Fibroblast of mammary gland (primary cell): Measurements from ENCODE around the gene CDC40.

Experiments
- DNase-seq: peaks from one replicate; pipeline ENCODE4 v3.0.0-alpha.2; 2010; ENCODE audit warnings: low read depth
- H3K4me3 ChIP-seq: 2 replicates; pipeline ENCODE4 v1.5.1; 2011; ENCODE audit warnings: low read depth, mild to moderate bottlenecking, low read length, moderate library complexity; ENCODE audit not compliant: control insufficient read depth
- CTCF ChIP-seq: conservative IDR thresholded peaks from 2 replicates; pipeline ENCODE4 v1.5.1; 2011; ENCODE audit warnings: low read depth, low read length, inconsistent platforms; ENCODE audit not compliant: control insufficient read depth, insufficient read depth

The CDC40 gene

DNA sequence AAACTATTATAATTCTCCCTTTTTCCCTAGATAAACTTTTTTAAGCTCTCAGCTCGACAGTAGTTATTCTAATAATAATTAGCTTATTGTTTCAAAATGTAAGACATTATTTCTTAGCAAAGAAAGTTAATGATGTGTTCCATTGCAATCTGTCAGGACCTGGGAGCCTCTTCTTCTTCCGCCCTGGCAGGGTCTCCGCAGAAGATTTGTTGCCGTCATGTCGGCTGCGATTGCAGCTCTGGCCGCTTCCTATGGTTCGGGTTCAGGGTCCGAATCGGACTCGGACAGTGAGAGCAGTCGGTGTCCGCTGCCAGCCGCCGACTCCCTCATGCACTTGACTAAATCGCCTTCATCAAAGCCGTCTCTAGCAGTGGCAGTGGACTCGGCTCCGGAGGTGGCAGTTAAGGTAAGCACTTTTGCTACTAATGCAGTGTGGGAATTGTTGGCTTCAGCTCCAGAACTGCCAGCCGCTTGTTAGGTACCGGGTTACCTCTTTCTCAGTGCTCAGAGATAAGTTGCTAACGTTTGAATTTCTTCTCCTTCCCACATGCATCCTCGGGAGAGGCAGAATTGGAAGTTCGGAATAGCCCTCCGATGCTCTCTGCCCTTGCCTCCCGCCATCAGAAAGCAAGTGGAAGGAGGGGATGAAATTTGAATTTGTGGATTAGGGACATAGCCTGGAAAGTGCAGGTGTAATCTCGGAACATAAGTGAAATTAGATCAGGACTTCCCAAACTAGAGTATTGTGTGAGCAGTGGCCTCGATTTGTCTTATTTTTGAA lies at the start of gene CDC40:
CDC40 (plus strand) TSS at position 200 of the 781 bp plus-strand sequence; CDS start at position 218, 18 bp downstream.
- no peak for DNase-seq
- TF ChIP-seq CTCF, result no peak
- H3K4me3 ChIP-seq, result peak within 1 kb of the TSS; percentile 93

DNA sequence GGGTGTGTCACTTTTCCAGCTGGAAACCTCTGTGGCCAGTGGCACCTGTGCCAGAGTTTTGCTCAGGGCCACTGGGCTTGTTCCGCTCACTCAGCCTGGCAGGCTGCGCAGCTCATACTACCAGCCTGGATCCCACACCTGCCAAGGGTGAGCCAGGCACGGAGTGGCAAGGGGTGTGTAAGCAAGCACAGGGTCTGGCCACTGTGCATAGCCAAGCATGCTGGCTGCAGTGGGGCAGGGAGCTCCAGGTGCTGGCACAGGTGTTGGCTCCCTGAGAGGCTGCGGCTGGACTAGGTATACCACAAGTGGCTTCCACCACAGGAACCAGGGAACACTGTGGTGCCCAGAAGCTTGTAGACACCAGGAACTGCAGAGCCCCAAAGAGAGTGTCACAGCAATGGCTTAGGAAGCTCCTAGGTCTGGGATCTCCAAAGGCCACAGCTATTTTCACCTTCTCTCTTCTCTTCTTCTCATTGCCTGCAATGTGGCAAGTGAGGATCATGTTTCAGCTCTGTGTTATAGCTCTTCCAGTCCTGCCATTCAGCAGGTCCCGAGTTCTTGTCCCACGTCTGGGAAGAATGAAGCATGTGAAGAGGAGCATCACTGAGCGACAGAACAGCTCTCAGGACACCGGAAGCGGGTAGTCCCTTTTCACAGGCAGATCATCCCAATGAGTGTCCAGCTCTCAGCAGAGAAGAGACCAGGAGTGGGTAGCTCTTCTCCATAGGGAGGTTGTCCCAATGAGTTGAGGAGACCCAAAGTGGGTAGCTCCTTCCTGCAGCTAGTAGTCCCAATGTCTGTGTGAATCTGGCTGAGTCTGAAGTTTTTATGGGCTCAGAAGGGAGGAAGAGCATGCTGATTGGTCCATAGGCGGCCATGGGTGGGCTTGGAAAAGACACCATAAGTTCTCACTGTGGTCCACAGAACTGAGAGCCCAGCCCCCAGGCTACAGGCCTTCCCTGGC lies 42.0 kb upstream of the CDC40 start:
- TF ChIP-seq CTCF, result no peak
- H3K4me3 ChIP-seq, result no peak overlapping the region
- no peak for DNase-seq

DNA sequence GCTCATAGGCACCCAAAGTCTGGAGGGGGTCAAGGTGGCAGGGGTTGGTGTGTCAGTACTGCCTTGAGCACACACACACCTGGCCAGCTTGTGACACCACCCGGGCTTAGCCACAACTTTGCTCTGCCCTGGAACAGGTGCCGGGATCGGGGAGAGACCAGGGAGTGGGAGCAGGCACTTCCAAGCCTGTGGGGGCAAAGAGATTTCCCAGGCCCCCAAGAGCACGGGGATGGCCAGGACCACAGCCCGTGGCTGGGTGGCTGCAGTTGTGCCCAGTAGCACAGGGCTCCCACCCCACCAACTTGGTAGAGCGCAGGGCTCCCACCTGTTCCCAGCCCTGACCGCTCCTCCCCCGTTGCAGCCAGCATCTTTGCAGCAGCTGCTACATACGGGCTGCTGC lies 41.2 kb upstream of the CDC40 start:
- DNase-seq, result no peak
- TF ChIP-seq CTCF, result no peak
- no peak overlapping the region for H3K4me3 ChIP-seq

DNA sequence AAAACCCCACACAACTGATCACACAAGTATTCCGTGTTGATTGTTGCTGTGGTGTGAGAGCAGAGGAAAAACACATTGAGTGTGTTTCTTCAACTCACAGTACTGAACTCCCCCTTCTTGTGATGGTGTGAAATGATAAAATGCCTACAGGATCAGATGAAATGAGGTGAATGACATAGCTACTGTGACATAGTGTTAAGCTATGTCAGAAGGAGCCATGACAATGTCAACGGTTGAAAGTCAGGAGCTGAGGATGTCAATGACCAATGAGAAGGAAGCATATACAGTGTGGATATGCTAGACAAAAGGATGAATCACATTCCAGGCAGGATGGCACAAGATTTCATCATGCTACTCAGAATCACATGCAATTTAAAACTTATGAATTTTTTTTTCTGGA lies 39.6 kb upstream of the CDC40 start:
- no peak for TF ChIP-seq CTCF
- DNase-seq, result peak; percentile 60
- no peak overlapping the region for H3K4me3 ChIP-seq

DNA sequence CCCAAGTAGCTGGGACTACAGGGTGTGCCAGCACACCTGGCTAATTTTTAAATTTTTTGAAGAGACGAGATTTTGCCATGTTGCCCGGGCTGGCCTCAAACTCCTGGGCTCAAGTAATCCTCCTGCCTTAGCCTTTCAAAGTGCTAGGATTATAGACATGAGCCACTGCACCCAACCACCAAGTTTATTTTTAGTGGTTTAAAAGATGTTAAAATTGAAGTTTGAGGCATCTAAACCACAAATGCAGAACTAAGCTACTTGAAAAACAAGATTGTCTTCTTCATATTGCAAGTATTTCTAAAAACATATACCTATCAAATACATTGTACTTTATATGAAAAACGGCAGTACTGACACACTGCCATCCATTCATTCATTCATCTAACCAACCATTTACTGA lies 32.4 kb upstream of the CDC40 start:
- no peak for TF ChIP-seq CTCF
- DNase-seq, result no peak

DNA sequence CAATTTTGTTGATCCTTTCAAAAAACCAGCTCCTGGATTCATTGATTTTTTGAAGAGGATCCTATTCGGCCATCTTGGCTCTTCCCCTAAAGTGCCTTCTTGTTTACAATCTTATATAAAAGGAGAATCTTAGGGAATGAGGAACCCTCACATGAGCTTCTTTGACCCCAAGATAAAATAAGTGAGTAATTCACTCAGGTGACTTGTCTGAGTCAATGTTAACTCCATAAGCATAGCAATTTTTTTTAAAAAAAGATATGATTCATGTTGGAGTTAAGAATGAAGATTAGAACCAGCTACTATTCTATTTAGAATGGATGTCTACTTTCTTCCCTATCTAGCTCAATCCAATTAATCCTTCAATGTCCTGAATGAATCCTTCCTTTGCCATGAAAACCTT lies 21.7 kb upstream of the CDC40 start:
- DNase-seq, result peak; percentile 31

More for the DNA sequence above, 32.4 kb upstream of the CDC40 start:
- H3K4me3 ChIP-seq, result no peak overlapping the region

More for the DNA sequence above, 21.7 kb upstream of the CDC40 start:
- H3K4me3 ChIP-seq, result no peak overlapping the region
- no peak for TF ChIP-seq CTCF
